Astrocyte (in vitro differentiated cells and primary cell): Measurements from ENCODE around the gene UBR3. TPM values are rescaled to one million over a fixed set of nuclear protein-coding genes. Genes with fewer than 3 reads are reported as not detected.

Experiments
- DNase-seq: peaks from one replicate; pipeline ENCODE4 v3.0.0-alpha.2; 2010; ENCODE audit warnings: low read depth
- FAIRE-seq: peaks from 2 replicates; lab custom pipeline; 2011; peaks lifted over from hg19 to GRCh38; lab: Jason Lieb, UNC
- H2AFZ ChIP-seq: 2 replicates; pipeline ENCODE4 v1.6.0; 2012; ENCODE audit warnings: low read depth, low read length, inconsistent platforms
- H3K27ac ChIP-seq: 2 replicates; pipeline ENCODE4 v1.5.1; 2011; ENCODE audit warnings: low read depth, low read length, inconsistent platforms
- H3K27me3 ChIP-seq: 2 replicates; pipeline ENCODE4 v1.6.0; 2011; ENCODE audit warnings: low read length, inconsistent platforms; ENCODE audit not compliant: insufficient read depth
- H3K36me3 ChIP-seq: 2 replicates; pipeline ENCODE4 v1.5.1; 2011; ENCODE audit warnings: low read length, inconsistent platforms; ENCODE audit not compliant: insufficient read depth
- H3K4me1 ChIP-seq: 2 replicates; pipeline ENCODE4 v1.5.1; 2011; ENCODE audit warnings: low read length, inconsistent platforms; ENCODE audit not compliant: insufficient read depth
- H3K4me2 ChIP-seq: 2 replicates; pipeline ENCODE4 v1.6.0; 2012; ENCODE audit warnings: low read length, inconsistent platforms
- H3K4me3 ChIP-seq: 2 replicates; pipeline ENCODE4 v1.5.1; 2011; ENCODE audit warnings: low read depth, mild to moderate bottlenecking, low read length, inconsistent platforms; ENCODE audit not compliant: insufficient read depth
- H3K79me2 ChIP-seq: 2 replicates; pipeline ENCODE4 v1.6.0; 2012; ENCODE audit warnings: mild to moderate bottlenecking, low read length, inconsistent platforms; ENCODE audit not compliant: insufficient read depth
- H3K9ac ChIP-seq: 2 replicates; pipeline ENCODE4 v1.6.0; 2012; ENCODE audit warnings: mild to moderate bottlenecking, low read length, inconsistent platforms
- H3K9me3 ChIP-seq: 2 replicates; pipeline ENCODE4 v1.5.1; 2012; ENCODE audit warnings: low read depth, mild to moderate bottlenecking, low read length, inconsistent platforms; ENCODE audit not compliant: insufficient read depth
- H4K20me1 ChIP-seq: 2 replicates; pipeline ENCODE4 v1.6.0; 2012; ENCODE audit warnings: low read length, inconsistent platforms; ENCODE audit not compliant: insufficient read depth
- H3K27ac Mint-ChIP-seq: one replicate; pipeline ENCODE4 v1.8.0; 2021; ENCODE audit warnings: mild to moderate bottlenecking, mixed read lengths; ENCODE audit not compliant: unreplicated experiment
- H3K27me3 Mint-ChIP-seq: one replicate; pipeline ENCODE4 v1.8.0; 2021; ENCODE audit warnings: low read depth, mixed read lengths; ENCODE audit not compliant: unreplicated experiment
- H3K36me3 Mint-ChIP-seq: one replicate; pipeline ENCODE4 v1.8.0; 2021; ENCODE audit warnings: low read depth, mixed read lengths; ENCODE audit not compliant: unreplicated experiment
- H3K4me1 Mint-ChIP-seq: one replicate; pipeline ENCODE4 v1.8.0; 2021; ENCODE audit warnings: low read depth, mixed read lengths; ENCODE audit not compliant: unreplicated experiment
- H3K4me3 Mint-ChIP-seq: one replicate; pipeline ENCODE4 v1.8.0; 2021; ENCODE audit warnings: mild to moderate bottlenecking, moderate library complexity, mixed read lengths; ENCODE audit not compliant: unreplicated experiment
- H3K9me3 Mint-ChIP-seq: one replicate; pipeline ENCODE4 v1.8.0; 2021; ENCODE audit warnings: mild to moderate bottlenecking, mixed read lengths; ENCODE audit not compliant: unreplicated experiment
- EZH2 ChIP-seq: IDR thresholded peaks from 2 replicates; pipeline ENCODE4 v1.6.1; 2012; ENCODE audit warnings: mild to moderate bottlenecking, low read length, inconsistent platforms; ENCODE audit not compliant: insufficient read depth
- total RNA-seq: library from RNA; stranded (reverse); gene quantifications from 2 replicates; pipeline ENCODE4 v1.2.1, GENCODE V29; 2021
- TF ChIP-seq, protein P1 (sequence below): IDR thresholded peaks from 2 replicates; pipeline ENCODE4 v1.5.1; 2011; ENCODE audit warnings: low read depth, mild to moderate bottlenecking, inconsistent platforms, low read length, moderate library complexity; ENCODE audit not compliant: insufficient read depth

The UBR3 gene
- total RNA-seq, 1 donor from 2014 or later: 18.7 TPM

DNA sequence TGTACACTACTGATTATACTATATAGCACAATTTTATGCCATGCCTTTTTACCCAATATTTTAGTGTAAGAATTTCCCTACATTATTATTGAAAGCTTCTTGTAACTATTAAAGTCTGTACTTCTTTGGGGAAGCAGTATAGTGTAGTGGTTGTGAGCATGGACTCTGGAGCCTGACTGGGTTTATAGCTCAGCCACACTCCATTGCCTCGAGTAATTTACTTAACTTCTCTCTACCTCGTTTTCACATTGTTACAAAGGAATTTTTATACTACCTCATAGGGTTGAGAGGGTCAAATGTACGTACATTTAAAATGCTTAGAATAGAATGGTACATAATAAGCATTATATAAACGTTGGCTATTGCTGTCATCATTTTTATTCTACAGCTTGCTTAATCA is 139.2 kb downstream of the UBR3 start:
- H3K4me2 ChIP-seq: no peak overlapping the region
- peaks cover 4% of the 10 kb centered on the region for H3K4me1 ChIP-seq
- no peak overlapping the region for H2AFZ ChIP-seq
- no peaks in the 10 kb centered on the region for H3K27me3 ChIP-seq
- no peak overlapping the region for H3K27ac Mint-ChIP-seq
- no peak overlapping the region for H3K27ac ChIP-seq
- H3K4me3 Mint-ChIP-seq: no peak overlapping the region
- no peaks in the 10 kb centered on the region for H3K9me3 Mint-ChIP-seq
- H3K9ac ChIP-seq: no peak overlapping the region
- peaks cover 3% of the 10 kb centered on the region for H3K4me1 Mint-ChIP-seq
- H3K27me3 Mint-ChIP-seq: no peaks in the 10 kb centered on the region
- H3K4me3 ChIP-seq: no peak overlapping the region
- FAIRE-seq (no peak), DNase-seq (no peak)
- no peaks in the 10 kb centered on the region for H3K9me3 ChIP-seq
- TF ChIP-seq, protein P1, sequence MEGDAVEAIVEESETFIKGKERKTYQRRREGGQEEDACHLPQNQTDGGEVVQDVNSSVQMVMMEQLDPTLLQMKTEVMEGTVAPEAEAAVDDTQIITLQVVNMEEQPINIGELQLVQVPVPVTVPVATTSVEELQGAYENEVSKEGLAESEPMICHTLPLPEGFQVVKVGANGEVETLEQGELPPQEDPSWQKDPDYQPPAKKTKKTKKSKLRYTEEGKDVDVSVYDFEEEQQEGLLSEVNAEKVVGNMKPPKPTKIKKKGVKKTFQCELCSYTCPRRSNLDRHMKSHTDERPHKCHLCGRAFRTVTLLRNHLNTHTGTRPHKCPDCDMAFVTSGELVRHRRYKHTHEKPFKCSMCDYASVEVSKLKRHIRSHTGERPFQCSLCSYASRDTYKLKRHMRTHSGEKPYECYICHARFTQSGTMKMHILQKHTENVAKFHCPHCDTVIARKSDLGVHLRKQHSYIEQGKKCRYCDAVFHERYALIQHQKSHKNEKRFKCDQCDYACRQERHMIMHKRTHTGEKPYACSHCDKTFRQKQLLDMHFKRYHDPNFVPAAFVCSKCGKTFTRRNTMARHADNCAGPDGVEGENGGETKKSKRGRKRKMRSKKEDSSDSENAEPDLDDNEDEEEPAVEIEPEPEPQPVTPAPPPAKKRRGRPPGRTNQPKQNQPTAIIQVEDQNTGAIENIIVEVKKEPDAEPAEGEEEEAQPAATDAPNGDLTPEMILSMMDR: no peak
- TF ChIP-seq EZH2: no peak
- no peaks in the 10 kb centered on the region for H3K79me2 ChIP-seq
- H3K36me3 ChIP-seq: peaks cover 3% of the 10 kb centered on the region
- no peaks in the 10 kb centered on the region for H4K20me1 ChIP-seq
- H3K36me3 Mint-ChIP-seq: peaks cover 3% of the 10 kb centered on the region

DNA sequence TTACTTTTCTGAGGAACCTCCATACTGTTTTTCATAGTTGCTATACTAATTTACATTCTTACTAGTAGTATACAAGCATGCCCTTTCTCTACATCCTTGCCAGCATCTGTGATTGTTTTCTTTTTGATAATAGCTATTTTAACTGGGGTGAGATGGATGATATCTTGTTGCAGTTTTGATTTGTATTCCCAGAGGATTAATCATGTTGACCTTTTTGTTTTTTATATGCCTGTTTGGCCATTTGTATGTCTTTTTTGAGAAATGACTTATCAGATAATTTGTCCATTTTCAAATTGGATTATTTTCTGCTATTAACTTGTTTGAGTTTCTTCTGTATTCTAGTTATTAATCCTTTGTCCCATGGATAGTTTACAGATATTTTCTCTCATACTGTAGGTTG is 141.5 kb downstream of the UBR3 start:
- Mint-ChIP-seq H3K9me3 (no peaks in the 10 kb centered on the region), H3K27ac (no peak overlapping the region), H3K4me3 (no peak overlapping the region), H3K36me3 (peaks cover 4% of the 10 kb centered on the region), H3K4me1 (no peaks in the 10 kb centered on the region), H3K27me3 (no peaks in the 10 kb centered on the region)
- Histone ChIP-seq H3K4me1 (no peaks in the 10 kb centered on the region), H3K4me3 (no peak overlapping the region), H3K9ac (no peak overlapping the region), H3K4me2 (no peak overlapping the region), H4K20me1 (peaks cover 3% of the 10 kb centered on the region), H2AFZ (no peak overlapping the region), H3K9me3 (no peaks in the 10 kb centered on the region), H3K27me3 (no peaks in the 10 kb centered on the region), H3K79me2 (no peaks in the 10 kb centered on the region), H3K27ac (no peak overlapping the region), H3K36me3 (peaks cover 3% of the 10 kb centered on the region)
- peak; percentile 16 for DNase-seq
- no peak for FAIRE-seq
- no peak for TF ChIP-seq EZH2
- TF ChIP-seq, protein P1: no peak

DNA sequence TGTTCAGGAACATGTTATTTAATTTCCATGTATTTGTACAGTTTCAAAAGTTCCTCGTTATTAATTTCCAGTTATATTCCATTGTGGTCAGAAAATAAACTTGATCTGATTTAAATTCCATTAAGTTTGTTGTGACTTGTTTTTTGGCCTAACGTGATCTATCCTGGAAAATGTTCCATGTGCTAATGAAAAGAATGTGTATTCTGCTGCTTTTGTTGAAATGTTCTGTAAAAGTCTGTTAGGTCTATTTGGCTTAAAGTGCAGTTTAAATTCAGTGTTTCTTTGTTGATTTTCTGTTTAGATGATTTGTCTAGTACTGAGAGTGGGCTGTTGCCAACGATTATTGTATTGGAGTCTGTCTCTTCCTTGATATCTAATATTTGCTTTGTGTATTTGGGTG is 148.0 kb downstream of the UBR3 start:
- Mint-ChIP-seq H3K4me1 (no peaks in the 10 kb centered on the region), H3K4me3 (no peak overlapping the region), H3K27me3 (no peaks in the 10 kb centered on the region), H3K36me3 (peaks cover 33% of the 10 kb centered on the region), H3K27ac (no peak overlapping the region), H3K9me3 (peaks cover 22% of the 10 kb centered on the region)
- Histone ChIP-seq H2AFZ (no peak overlapping the region), H3K27ac (no peak overlapping the region), H3K9me3 (no peaks in the 10 kb centered on the region), H4K20me1 (peaks cover 21% of the 10 kb centered on the region), H3K79me2 (peaks cover 11% of the 10 kb centered on the region), H3K4me2 (no peak overlapping the region), H3K36me3 (no peaks in the 10 kb centered on the region), H3K4me3 (no peak overlapping the region), H3K4me1 (no peaks in the 10 kb centered on the region), H3K27me3 (no peaks in the 10 kb centered on the region), H3K9ac (no peak overlapping the region)
- FAIRE-seq: peak; percentile 60
- TF ChIP-seq EZH2: no peak
- TF ChIP-seq, protein P1: no peak
- DNase-seq: no peak
